Smooth muscle cell of the pulmonary artery (primary cell): ENCODE data around the gene CNOT2. TPM values are rescaled to one million over a fixed set of nuclear protein-coding genes. Genes with fewer than 3 reads are reported as not detected.

ENCODE experiments used
- total RNA-seq: library from RNA; depleted of rRNA; stranded (reverse); fragments of >200 nt; gene quantifications from 2 replicates; pipeline ENCODE4 v1.2.3, GENCODE V29; 2014

CNOT2 gene, protein sequence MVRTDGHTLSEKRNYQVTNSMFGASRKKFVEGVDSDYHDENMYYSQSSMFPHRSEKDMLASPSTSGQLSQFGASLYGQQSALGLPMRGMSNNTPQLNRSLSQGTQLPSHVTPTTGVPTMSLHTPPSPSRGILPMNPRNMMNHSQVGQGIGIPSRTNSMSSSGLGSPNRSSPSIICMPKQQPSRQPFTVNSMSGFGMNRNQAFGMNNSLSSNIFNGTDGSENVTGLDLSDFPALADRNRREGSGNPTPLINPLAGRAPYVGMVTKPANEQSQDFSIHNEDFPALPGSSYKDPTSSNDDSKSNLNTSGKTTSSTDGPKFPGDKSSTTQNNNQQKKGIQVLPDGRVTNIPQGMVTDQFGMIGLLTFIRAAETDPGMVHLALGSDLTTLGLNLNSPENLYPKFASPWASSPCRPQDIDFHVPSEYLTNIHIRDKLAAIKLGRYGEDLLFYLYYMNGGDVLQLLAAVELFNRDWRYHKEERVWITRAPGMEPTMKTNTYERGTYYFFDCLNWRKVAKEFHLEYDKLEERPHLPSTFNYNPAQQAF
- total RNA-seq = 105 and 140 TPM in 2 replicates

GRCh38 chr12:70242695-70243509, at the start of gene CNOT2:
CNOT2 (plus strand) TSS chr12:70243433; CDS start chr12:70278227, 34,794 bp downstream.

GRCh38 chr12:70365648-70366518, 122.7 kb downstream of the CNOT2 start, which contains the start of gene KCNMB4:
KCNMB4 (plus strand) TSS chr12:70366290; CDS start chr12:70366735, 445 bp downstream.

Other genes starting within 250 kb of the CNOT2 start
- gene KCNMB4, start 122.9 kb downstream of the CNOT2 start, total RNA-seq = 1.3 and 1.6 TPM in 2 replicates